Activated T-helper 2 cell treated with anti-CD3 and anti-CD28 coated beads, Interferon-gamma antibody, Interleukin-2, Interleukin-4, amounts not matched to agents 10 μg/mL and 5 μg/mL and 100 μg/mL, durations not matched to agents 14 hours and 24 hours and 36 hours (primary cell): Measurements from ENCODE around the gene EIF2S2. TPM values are rescaled to one million over a fixed set of nuclear protein-coding genes. Genes with fewer than 3 reads are reported as not detected.
"Not testable (repeated sequence)": the region's sequence is repeated elsewhere in the genome, so short reads cannot be mapped to it uniquely, and the experiment has no call there.

Experiments
- DNase-seq: peaks from one replicate; pipeline ENCODE4 v3.0.0; 2021; ENCODE audit warnings: low spot score
- H3K27ac Mint-ChIP-seq: one replicate; pipeline ENCODE4 v1.8.0; 2021; ENCODE audit warnings: mixed read lengths
- H3K27me3 Mint-ChIP-seq: one replicate; pipeline ENCODE4 v1.8.0; 2021; ENCODE audit warnings: low read depth, mixed read lengths
- H3K36me3 Mint-ChIP-seq: one replicate; pipeline ENCODE4 v1.8.0; 2021; ENCODE audit warnings: low read depth, mixed read lengths
- H3K4me1 Mint-ChIP-seq: one replicate; pipeline ENCODE4 v1.8.0; 2021; ENCODE audit warnings: low read depth, mixed read lengths
- H3K4me3 Mint-ChIP-seq: one replicate; pipeline ENCODE4 v1.8.0; 2021; ENCODE audit warnings: low read depth, mild to moderate bottlenecking, moderate library complexity, mixed read lengths
- H3K9me3 Mint-ChIP-seq: one replicate; pipeline ENCODE4 v1.8.0; 2021; ENCODE audit warnings: mixed read lengths
- intact Hi-C: fragments of 100-400 bp; cut with micrococcal nuclease; formaldehyde crosslinking; loops from one replicate; pipeline ENCODE4 v1.15.1; 2023
- total RNA-seq: library from RNA; stranded (reverse); gene quantifications from 2 replicates; pipeline ENCODE4 v1.2.3, GENCODE V29; 2022

The EIF2S2 gene
- total RNA-seq, 1 donor from 2014 or later, result 96.0 TPM

DNA sequence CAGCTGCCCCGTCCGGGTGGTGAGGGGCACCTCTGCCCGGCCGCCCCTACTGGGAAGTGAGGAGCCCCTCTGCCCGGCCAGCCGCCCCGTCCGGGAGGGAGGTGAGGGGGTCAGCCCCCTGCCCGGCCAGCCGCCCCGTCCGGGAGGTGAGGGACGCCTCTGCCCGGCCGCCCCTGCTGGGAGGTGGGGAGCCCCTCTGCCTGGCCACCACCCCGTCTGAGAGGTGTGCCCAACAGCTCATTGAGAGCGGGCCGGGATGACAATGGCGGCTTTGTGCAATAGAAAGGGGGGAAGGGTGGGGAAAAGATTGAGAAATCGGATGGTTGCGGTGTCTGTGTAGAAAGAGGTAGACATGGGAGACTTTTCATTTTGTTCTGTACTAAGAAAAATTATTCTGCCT is 20.9 kb upstream of the EIF2S2 start:
- H3K27ac Mint-ChIP-seq, H3K36me3 Mint-ChIP-seq, intact Hi-C loops, DNase-seq, H3K4me1 Mint-ChIP-seq, H3K9me3 Mint-ChIP-seq, H3K4me3 Mint-ChIP-seq: not testable (repeated sequence)
- peaks cover 11% of the 10 kb centered on the region for H3K27me3 Mint-ChIP-seq

DNA sequence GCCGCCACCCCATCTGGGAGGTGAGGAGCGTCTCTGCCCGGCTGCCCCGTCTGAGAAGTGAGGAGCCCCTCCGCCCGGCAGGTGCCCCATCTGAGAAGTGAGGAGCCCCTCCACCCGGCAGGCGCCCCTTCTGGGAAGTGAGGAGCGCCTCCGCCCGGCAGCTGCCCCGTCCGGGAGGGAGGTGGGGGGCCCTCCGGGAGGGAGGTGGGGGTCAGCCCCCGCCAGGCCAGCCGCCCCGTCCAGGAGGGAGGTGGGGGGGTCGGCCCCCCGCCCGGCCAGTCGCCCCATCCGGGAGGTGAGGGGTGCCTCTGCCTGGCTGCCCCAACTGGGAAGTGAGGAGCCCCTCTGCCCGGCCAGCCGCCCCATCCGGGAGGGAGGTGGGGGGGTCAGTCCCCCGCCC is 20.4 kb upstream of the EIF2S2 start:
- DNase-seq, H3K27ac Mint-ChIP-seq, H3K4me1 Mint-ChIP-seq, intact Hi-C loops, H3K36me3 Mint-ChIP-seq, H3K4me3 Mint-ChIP-seq, H3K9me3 Mint-ChIP-seq: not testable (repeated sequence)
- H3K27me3 Mint-ChIP-seq, result peaks cover 11% of the 10 kb centered on the region

DNA sequence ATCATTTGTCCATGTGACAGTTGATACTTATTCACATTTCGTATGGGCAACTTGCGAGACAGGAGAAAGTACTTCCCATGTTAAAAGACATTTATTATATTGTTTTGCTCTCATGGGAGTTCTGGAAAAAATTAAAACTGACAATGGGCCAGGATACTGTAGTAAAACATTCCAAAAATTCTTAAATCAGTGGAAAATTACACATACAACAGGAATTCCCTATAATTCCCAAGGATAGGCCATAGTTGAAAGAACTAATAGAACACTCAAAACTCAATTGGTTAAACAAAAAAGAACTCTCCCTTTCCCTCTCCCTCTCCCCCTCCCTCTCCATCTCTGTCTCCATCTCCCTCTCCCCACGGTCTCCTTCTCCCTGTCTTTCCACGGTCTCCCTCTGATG is 19.4 kb upstream of the EIF2S2 start:
- intact Hi-C loops, result no loop called here
- no peaks in the 10 kb centered on the region for H3K36me3 Mint-ChIP-seq
- H3K27me3 Mint-ChIP-seq, result peaks cover 15% of the 10 kb centered on the region
- H3K4me1 Mint-ChIP-seq, result peaks cover 4% of the 10 kb centered on the region
- H3K9me3 Mint-ChIP-seq, result no peaks in the 10 kb centered on the region
- DNase-seq, result no peak
- H3K4me3 Mint-ChIP-seq, result no peak overlapping the region
- no peak overlapping the region for H3K27ac Mint-ChIP-seq

DNA sequence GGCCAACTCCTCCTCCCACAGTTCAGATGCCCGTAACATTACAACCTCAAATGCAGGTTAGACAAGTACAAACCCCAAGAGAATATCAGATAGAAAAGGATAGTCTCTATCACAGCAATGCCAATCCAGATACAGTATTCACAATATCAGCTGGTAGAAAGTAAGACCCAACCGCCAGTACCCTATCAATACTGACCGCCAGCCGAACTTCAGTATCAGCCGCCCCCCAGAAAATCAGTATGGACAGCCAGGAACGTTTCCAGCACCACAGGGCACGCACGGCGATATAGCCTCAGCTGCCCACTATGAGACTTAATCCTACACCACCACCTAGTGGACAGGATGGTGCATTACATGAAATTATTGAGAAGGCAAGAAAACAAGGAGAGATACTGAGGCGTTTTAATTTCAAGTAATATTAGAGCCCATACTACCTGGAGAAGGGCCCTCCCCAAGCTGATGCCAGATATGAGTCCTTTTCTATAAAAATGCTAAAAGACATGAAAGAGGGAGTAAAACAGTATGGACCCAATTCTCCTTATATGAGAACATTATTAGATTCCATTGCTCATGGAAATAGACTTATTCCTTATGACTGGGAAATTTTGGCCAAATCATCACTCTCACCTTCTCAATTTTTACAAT is 17.6 kb upstream of the EIF2S2 start:
- no peaks in the 10 kb centered on the region for H3K36me3 Mint-ChIP-seq
- peak; percentile 49 for DNase-seq
- intact Hi-C loops, result loop anchor here (1.0 to 2.0 kb wide), 3 partner anchors 19 to 215 kb away; no protein-coding TSS in a partner anchor
- H3K4me1 Mint-ChIP-seq, result peaks cover 9% of the 10 kb centered on the region
- H3K4me3 Mint-ChIP-seq, result no peak overlapping the region
- H3K27ac Mint-ChIP-seq, result no peak overlapping the region
- H3K9me3 Mint-ChIP-seq, result no peaks in the 10 kb centered on the region
- H3K27me3 Mint-ChIP-seq, result peaks cover 14% of the 10 kb centered on the region

DNA sequence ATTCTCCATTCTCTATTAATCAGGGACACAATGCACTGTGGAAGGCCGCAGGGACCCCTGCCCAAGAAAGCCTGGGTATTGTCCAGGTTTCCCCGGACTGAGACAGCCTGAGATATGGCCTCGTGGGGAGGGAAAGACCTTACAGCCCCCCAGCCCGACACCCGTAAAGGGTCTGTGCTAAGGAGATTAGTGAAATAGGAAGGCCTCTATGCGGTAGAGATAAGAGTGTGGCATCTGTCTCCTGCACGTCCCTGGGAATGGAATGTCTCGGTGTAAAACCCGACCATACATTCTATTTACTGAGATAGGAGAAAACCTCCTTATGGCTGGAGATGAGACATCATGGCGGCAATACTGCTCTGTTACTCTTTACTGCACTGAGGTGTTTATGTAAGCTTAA is 15.7 kb upstream of the EIF2S2 start:
- no peaks in the 10 kb centered on the region for H3K36me3 Mint-ChIP-seq
- no peak overlapping the region for H3K4me3 Mint-ChIP-seq
- H3K27ac Mint-ChIP-seq, result no peak overlapping the region
- H3K9me3 Mint-ChIP-seq, result no peaks in the 10 kb centered on the region
- DNase-seq, result no peak
- peaks cover 14% of the 10 kb centered on the region for H3K27me3 Mint-ChIP-seq
- H3K4me1 Mint-ChIP-seq, result peaks cover 15% of the 10 kb centered on the region
- intact Hi-C loops, result loop anchor here (2.0 kb wide), 2 partner anchors 17 to 213 kb away; no protein-coding TSS in a partner anchor

DNA sequence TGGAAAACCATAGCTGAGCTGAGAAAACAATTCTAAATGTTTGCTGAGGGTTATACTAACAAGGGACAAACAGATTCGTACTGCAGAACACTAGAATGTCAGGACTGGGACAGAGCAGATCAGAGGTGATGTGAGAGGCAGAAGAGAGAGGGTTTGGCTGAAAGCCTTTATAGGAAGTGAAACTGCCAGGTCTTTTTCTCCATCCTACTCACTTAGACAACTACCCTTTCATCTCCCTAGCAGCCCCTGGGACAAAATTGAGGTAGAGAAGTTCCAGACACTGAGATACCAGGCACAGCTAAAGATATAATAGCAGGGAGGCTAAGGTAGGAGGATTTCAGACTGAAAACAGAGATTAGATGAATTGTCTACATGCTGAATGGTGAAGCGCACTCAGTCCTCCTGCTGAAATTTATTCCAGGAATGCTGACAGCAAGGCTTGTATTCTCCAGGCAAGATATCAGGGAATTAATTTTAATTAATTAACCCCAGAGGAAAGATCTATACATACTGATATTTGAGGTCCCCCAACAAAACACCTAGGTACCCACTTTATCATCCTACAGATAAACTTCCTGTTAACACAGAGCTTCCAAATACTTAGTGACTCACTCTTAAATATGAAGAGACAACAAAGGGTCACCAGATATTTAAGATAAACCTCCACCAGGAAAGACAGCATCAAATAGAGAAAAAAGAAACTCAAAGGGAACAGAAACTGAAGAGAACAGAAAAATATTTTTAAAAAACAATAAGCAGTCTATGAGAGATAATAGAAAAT is 12.6 kb upstream of the EIF2S2 start:
- intact Hi-C loops, result no loop called here
- peaks cover 13% of the 10 kb centered on the region for H3K27me3 Mint-ChIP-seq
- no peak for DNase-seq
- H3K4me3 Mint-ChIP-seq, result no peak overlapping the region
- H3K9me3 Mint-ChIP-seq, result no peaks in the 10 kb centered on the region
- H3K36me3 Mint-ChIP-seq, result no peaks in the 10 kb centered on the region
- H3K27ac Mint-ChIP-seq, result no peak overlapping the region
- H3K4me1 Mint-ChIP-seq, result peaks cover 18% of the 10 kb centered on the region

DNA sequence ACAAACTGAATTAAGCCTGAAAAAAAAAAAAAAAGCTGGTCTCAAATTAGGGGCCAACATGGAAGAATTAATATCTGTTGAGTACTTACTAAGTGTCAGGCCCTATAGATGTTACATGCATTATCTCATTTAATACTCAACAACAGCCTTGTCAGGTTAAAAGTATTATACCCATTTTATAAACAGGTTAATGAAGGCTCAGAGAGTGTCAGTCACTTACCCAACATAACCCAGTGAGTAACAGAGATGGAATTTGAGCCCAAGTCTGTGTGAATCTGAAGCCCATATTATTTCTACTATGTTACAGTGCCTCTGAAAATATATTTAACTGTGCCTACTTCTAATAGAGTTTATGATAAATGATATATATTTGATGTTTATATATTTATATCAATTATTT is 11.3 kb upstream of the EIF2S2 start:
- H3K4me1 Mint-ChIP-seq, result peaks cover 14% of the 10 kb centered on the region
- no peaks in the 10 kb centered on the region for H3K9me3 Mint-ChIP-seq
- H3K27ac Mint-ChIP-seq, result no peak overlapping the region
- H3K4me3 Mint-ChIP-seq, result no peak overlapping the region
- DNase-seq, result no peak
- intact Hi-C loops, result no loop called here
- peaks cover 15% of the 10 kb centered on the region for H3K27me3 Mint-ChIP-seq
- H3K36me3 Mint-ChIP-seq, result no peaks in the 10 kb centered on the region

DNA sequence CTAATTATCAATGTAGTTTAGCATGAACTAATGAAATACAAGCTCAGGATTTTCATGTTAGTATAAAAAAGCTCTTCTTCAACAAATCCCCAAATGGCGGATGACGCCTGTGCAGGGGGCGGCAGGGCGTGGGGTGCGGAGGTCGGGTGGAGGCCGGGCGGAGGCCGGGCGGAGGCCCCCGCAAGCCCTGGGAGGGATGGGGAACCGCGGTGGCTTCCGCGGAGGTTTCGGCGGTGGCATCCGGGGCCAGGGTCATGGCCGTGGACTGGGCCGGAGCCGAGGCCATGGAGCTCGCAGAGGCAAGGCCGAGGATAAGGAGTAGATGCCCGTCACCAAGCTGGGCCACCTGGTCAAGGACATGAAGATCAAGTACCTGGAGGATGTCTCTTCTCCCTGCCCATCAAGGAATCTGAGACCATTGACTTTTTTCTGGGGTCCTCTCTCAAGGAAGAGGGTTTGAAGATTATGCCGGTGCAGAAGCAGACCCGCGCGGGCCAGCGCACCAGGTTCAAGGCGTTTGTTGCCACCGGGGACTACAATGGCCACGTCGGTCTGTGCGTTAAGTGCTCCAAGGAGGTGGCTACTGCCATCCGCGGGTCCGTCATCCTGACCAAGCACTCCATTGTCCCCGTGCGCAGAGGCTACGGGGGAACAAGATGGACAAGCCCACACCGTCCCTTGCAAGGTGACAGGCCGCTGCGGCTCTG is 10.4 kb upstream of the EIF2S2 start:
- Mint-ChIP-seq H3K9me3 (no peaks in the 10 kb centered on the region), H3K36me3 (no peaks in the 10 kb centered on the region), H3K27ac (no peak overlapping the region), H3K4me1 (peaks cover 14% of the 10 kb centered on the region), H3K27me3 (peaks cover 12% of the 10 kb centered on the region), H3K4me3 (no peak overlapping the region)
- no peak for DNase-seq
- intact Hi-C loops, result no loop called here

DNA sequence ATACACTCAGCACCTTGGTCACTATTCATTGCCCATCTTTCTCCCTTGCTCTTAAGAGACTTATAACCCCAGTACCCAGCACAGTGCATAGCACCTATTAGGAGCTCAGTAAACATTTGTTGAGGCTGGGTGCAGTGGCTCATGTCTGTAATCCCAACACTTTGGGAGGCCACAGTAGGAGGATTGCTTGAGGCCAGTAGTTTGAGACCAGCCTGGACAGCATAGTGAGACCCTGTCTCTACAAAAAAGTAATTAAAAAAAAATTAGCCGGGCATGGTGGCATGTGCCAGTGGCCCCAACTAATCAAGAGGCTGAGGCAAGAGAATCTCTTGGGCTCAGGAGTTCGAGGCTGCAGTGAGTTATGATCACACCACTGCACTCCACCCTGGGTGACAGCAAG is 8.2 kb upstream of the EIF2S2 start:
- Mint-ChIP-seq H3K9me3 (no peaks in the 10 kb centered on the region), H3K4me1 (peaks cover 14% of the 10 kb centered on the region), H3K27ac (no peak overlapping the region), H3K36me3 (no peaks in the 10 kb centered on the region), H3K27me3 (peaks cover 15% of the 10 kb centered on the region), H3K4me3 (no peak overlapping the region)
- no peak for DNase-seq
- intact Hi-C loops, result no loop called here

DNA sequence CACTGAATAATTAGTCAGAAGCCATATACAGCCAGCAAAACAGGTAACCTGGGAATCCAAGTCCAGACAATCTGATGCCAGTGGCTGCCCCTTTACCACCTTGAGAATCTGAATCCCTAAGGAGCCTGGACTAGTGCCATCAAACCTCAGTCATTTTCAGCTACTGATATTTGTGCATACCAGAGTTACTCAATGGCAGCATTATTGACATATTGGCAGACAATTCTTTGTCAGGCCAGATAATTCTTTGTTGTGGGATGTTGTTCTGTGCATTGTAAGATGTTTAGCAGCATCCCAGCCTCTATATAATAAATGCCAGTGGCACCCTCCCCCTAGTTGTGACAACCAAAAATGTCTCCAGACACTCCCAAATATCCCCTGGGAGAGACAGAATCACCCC is 3.2 kb upstream of the EIF2S2 start:
- intact Hi-C loops, result loop anchor here (10.0 kb wide), 1 partner anchor 450 kb away; the partner anchor contains the start of genes ACTL10 and C20orf144
- no peak overlapping the region for H3K27ac Mint-ChIP-seq
- H3K9me3 Mint-ChIP-seq, result no peaks in the 10 kb centered on the region
- H3K4me1 Mint-ChIP-seq, result peaks cover 11% of the 10 kb centered on the region
- H3K4me3 Mint-ChIP-seq, result no peak overlapping the region
- no peak for DNase-seq
- H3K36me3 Mint-ChIP-seq, result peaks cover 14% of the 10 kb centered on the region
- H3K27me3 Mint-ChIP-seq, result peaks cover 15% of the 10 kb centered on the region

DNA sequence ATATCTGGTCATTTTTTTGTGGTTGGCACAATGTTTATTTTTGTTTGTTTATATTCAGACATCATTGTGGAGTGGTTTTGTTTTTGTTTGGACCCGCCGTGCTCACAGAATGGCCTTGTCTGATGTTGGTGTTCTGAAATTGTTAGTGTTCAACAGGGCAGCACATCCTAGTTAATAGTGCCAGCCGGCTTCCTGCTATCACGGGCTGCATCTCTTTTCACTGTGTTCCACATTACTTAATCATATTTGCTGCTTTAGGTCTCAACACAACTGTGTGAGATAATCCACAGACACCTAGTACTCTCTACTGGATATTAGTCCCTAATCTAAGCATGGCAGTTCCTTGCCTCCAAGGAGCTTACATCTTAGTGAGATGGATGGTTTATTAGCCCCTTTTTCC is 2.8 kb upstream of the EIF2S2 start:
- Mint-ChIP-seq H3K9me3 (no peaks in the 10 kb centered on the region), H3K4me1 (peaks cover 13% of the 10 kb centered on the region), H3K36me3 (peaks cover 17% of the 10 kb centered on the region), H3K4me3 (no peak overlapping the region), H3K27ac (no peak overlapping the region), H3K27me3 (peaks cover 15% of the 10 kb centered on the region)
- DNase-seq, result no peak
- intact Hi-C loops, result loop anchor here (10.0 kb wide), 1 partner anchor 450 kb away; the partner anchor contains the start of genes ACTL10 and C20orf144

DNA sequence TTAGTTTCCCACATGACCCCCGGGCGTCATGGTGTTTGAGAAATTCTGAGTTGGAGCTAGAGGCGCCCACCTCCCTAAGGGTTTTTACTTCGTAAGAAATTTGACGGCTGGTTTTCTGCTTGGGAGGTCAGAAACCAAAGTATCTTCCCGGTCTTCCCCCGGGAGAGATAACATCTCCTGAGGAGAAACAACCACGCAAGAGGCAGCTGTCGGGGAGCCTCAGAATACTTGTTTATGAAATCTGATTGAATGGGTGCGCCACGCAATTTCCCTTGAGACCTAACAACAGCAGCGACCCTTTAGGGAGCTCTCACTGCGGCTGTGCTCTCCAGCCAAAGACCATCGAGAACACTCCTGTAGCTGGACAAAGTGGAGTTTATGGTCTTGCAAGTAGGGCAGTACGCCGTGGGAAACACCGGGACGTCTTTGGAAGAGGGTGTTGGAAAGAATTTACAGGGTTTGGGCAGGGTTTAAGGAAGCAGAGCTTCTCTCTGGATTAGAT is 608 bp upstream of the EIF2S2 start:
- peak overlapping the region; percentile 97 for H3K27ac Mint-ChIP-seq
- H3K9me3 Mint-ChIP-seq, result no peaks in the 10 kb centered on the region
- peaks cover 30% of the 10 kb centered on the region for H3K4me1 Mint-ChIP-seq
- no peak for DNase-seq
- intact Hi-C loops, result loop anchor here (1.0 to 10.0 kb wide), 4 partner anchors 119 to 448 kb away; partner anchors contain the start of genes ACTL10, AHCY, C20orf144 and CHMP4B
- H3K36me3 Mint-ChIP-seq, result peaks cover 37% of the 10 kb centered on the region
- H3K27me3 Mint-ChIP-seq, result peaks cover 7% of the 10 kb centered on the region
- H3K4me3 Mint-ChIP-seq, result peak overlapping the region; percentile 96
